Neuronal stem cell (in vitro differentiated cells): ENCODE results near the gene GMPR.

Experiments used
- DNase-seq: peaks from one replicate; pipeline ENCODE4 v3.0.0-alpha.2; 2013; ENCODE audit warnings: low spot score
- H2AFZ ChIP-seq: one replicate; pipeline ENCODE4 v1.6.1; 2013; ENCODE audit warnings: mild to moderate bottlenecking, low read length, inconsistent platforms
- H2AK5ac ChIP-seq: 2 replicates; pipeline ENCODE4 v1.6.1; 2013; ENCODE audit warnings: low read depth, mild to moderate bottlenecking, inconsistent platforms, low read length, moderate library complexity, mixed read lengths
- H2BK120ac ChIP-seq: 2 replicates; pipeline ENCODE4 v1.6.1; 2013; ENCODE audit warnings: low read depth, mild to moderate bottlenecking, inconsistent platforms, low read length, moderate library complexity, mixed read lengths
- H2BK12ac ChIP-seq: one replicate; pipeline ENCODE4 v1.6.1; 2013; ENCODE audit warnings: low read length, inconsistent platforms
- H2BK15ac ChIP-seq: 2 replicates; pipeline ENCODE4 v1.6.1; 2013; ENCODE audit warnings: mild to moderate bottlenecking, low read length, inconsistent platforms, mixed read lengths
- H2BK5ac ChIP-seq: one replicate; pipeline ENCODE4 v1.6.1; 2013; ENCODE audit warnings: inconsistent platforms, mild to moderate bottlenecking, low read length, moderate library complexity
- H3K14ac ChIP-seq: one replicate; pipeline ENCODE4 v1.6.1; 2013; ENCODE audit warnings: low read length, inconsistent platforms
- H3K18ac ChIP-seq: 2 replicates; pipeline ENCODE4 v1.6.1; 2013; ENCODE audit warnings: low read length, inconsistent platforms
- H3K23ac ChIP-seq: 2 replicates; pipeline ENCODE4 v1.6.1; 2013; ENCODE audit warnings: low read depth, mild to moderate bottlenecking, mixed read lengths, low read length, inconsistent platforms; ENCODE audit not compliant: poor library complexity
- H3K27ac ChIP-seq: replicated peaks from 3 replicates; pipeline ENCODE4 v1.5.1; 2013; ENCODE audit warnings: low read length, inconsistent platforms
- H3K27me3 ChIP-seq, 3 experiments: 2 replicates each; pipeline ENCODE4 v1.6.1; 2013; ENCODE audit warnings: low read length in 3 of 3, mild to moderate bottlenecking in 2 of 3, inconsistent platforms in 1 of 3, low read depth in 1 of 3, mixed read lengths in 1 of 3, moderate library complexity in 1 of 3; ENCODE audit not compliant: control insufficient read depth in 3 of 3, insufficient read depth in 3 of 3
- H3K36me3 ChIP-seq, 2 donors: replicated peaks in 1 of 2; 2 replicates each; pipeline ENCODE4 v1.6.1; 2013; ENCODE audit warnings: low read length in 2 of 2; ENCODE audit not compliant: control insufficient read depth in 2 of 2, insufficient read depth in 2 of 2
- H3K4ac ChIP-seq: 2 replicates; pipeline ENCODE4 v1.6.1; 2013; ENCODE audit warnings: inconsistent platforms, mild to moderate bottlenecking, low read length, moderate library complexity
- H3K4me1 ChIP-seq, 2 donors: 1 replicate in 1 of 2; 2 replicates in 1 of 2; pipeline ENCODE4 v1.6.1; 2013; ENCODE audit warnings: low read length in 2 of 2, low read depth in 1 of 2; ENCODE audit not compliant: control insufficient read depth in 2 of 2, insufficient read depth in 1 of 2
- H3K4me2 ChIP-seq: one replicate; pipeline ENCODE4 v1.6.1; 2013; ENCODE audit warnings: mild to moderate bottlenecking, low read length, inconsistent platforms; ENCODE audit not compliant: insufficient read depth, poor library complexity, severe bottlenecking
- H3K4me3 ChIP-seq, 2 donors: 2 replicates each; pipeline ENCODE4 v1.5.1; 2013; ENCODE audit warnings: low read length in 2 of 2, mild to moderate bottlenecking in 2 of 2, inconsistent platforms in 1 of 2, moderate library complexity in 1 of 2
- H3K79me1 ChIP-seq: one replicate; pipeline ENCODE4 v1.6.1; 2013; ENCODE audit warnings: low read depth, mild to moderate bottlenecking, inconsistent platforms, low read length, moderate library complexity
- H3K9ac ChIP-seq: one replicate; pipeline ENCODE4 v1.6.1; 2013; ENCODE audit warnings: mild to moderate bottlenecking, low read depth, low read length, inconsistent platforms; ENCODE audit not compliant: poor library complexity
- H3K9me3 ChIP-seq, 2 donors: replicated peaks in 1 of 2; 2 replicates each; pipeline versions ENCODE3 to v1.6.1; 2013; ENCODE audit warnings: low read length in 2 of 2, mild to moderate bottlenecking in 2 of 2, inconsistent platforms in 1 of 2, low read depth in 1 of 2, mixed read lengths in 1 of 2, moderate library complexity in 1 of 2; ENCODE audit not compliant: control insufficient read depth in 2 of 2, insufficient read depth in 1 of 2
- H4K8ac ChIP-seq: one replicate; pipeline ENCODE4 v1.6.1; 2013; ENCODE audit warnings: low read depth, mild to moderate bottlenecking, inconsistent platforms, low read length, moderate library complexity
- H4K91ac ChIP-seq: one replicate; pipeline ENCODE4 v1.6.1; 2013; ENCODE audit warnings: low read length, low read depth, mild to moderate bottlenecking, inconsistent platforms; ENCODE audit not compliant: poor library complexity
- WGBS, 2 donors: extraction: QIAGEN DNeasy Blood & Tissue Kit; methylation state at CpG; one replicate each; pipeline ENCODE4 v1.1.7; 2013; ENCODE audit warnings: missing lambda C conversion rate in 2 of 2, mixed read lengths in 1 of 2; ENCODE audit not compliant: insufficient read length in 2 of 2, insufficient replicate concordance in 1 of 2; ENCODE audit errors: extremely low coverage in 2 of 2; 5-methylcytosine and 5-hydroxymethylcytosine counted together

The GMPR gene

DNA sequence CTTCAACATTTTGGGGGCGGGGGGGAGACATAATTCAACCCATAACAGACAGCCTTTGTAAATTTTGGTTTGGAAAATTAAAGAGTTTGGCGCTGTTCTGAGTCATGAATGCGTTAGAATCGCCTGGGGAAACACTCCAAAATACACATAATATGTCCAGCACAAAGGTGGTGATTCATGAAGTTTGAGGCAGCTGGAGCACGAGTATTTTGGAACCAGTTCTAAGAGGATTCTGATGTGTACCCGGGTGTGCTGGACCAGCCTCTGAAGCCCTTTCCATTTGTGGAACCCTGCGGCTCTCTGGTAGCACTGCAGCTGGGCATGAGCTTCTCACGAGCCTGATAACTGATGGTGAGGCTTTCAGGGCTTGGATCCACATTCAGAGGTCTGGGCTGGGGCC, 4.7 kb downstream of the GMPR start:
- H2BK120ac ChIP-seq = no peak overlapping the region
- no CpG with 5 or more reads among the region's 8 CpGs for WGBS, 2 donors
- H2AFZ ChIP-seq = no peak overlapping the region
- H2AK5ac ChIP-seq = no peak overlapping the region
- DNase-seq = no peak
- no peak overlapping the region for H3K9ac ChIP-seq
- no peak overlapping the region for H3K23ac ChIP-seq
- no peaks in the 10 kb centered on the region for H3K79me1 ChIP-seq
- H3K4ac ChIP-seq = no peak overlapping the region
- no peak overlapping the region for H2BK12ac ChIP-seq
- H3K4me2 ChIP-seq = no peak overlapping the region
- H2BK5ac ChIP-seq = no peak overlapping the region
- no peak overlapping the region for H2BK15ac ChIP-seq
- H4K8ac ChIP-seq = no peak overlapping the region
- no peaks in the 10 kb centered on the region for H3K36me3 ChIP-seq
- H3K4me1 ChIP-seq = peaks cover 7 to 12% of the 10 kb centered on the region in 2 donors
- no peak overlapping the region for H3K18ac ChIP-seq
- peaks cover 5 to 74% (median 19%) of the 10 kb centered on the region in 3 experiments for H3K27me3 ChIP-seq
- H3K27ac ChIP-seq = no peak overlapping the region
- H3K4me3 ChIP-seq = no peak overlapping the region
- H3K14ac ChIP-seq = no peak overlapping the region
- no peaks in the 10 kb centered on the region for H3K9me3 ChIP-seq
- H4K91ac ChIP-seq = no peak overlapping the region

DNA sequence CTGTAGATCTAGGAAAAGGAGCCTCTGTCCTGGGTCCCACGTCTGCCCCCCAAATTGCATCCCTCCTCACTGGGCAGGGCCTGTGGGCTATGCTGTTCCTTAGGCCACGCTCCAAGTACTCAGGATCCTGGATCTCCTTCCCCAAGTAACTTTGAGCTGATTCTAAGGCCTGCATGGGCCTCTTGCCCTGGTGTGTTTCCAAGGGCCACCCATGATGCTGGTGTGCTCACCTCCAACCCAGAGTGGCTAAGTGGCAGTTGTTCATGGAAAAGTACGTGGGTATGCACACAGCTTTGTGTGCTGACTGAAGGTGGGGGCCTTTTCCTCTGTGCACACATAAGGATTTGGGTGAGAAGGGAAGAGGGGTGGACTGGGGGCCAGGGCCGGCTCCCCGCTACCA, 5.3 kb downstream of the GMPR start:
- no peak overlapping the region for H2BK120ac ChIP-seq
- H3K9ac ChIP-seq = no peak overlapping the region
- no peak overlapping the region for H4K91ac ChIP-seq
- H4K8ac ChIP-seq = no peak overlapping the region
- no peak overlapping the region for H2AFZ ChIP-seq
- no peaks in the 10 kb centered on the region for H3K79me1 ChIP-seq
- H2BK5ac ChIP-seq = no peak overlapping the region
- no peak overlapping the region for H3K4ac ChIP-seq
- peak overlapping the region; percentile 25 for H2BK15ac ChIP-seq
- no peak overlapping the region for H3K4me2 ChIP-seq
- H3K27ac ChIP-seq = no peak overlapping the region
- peaks cover 5 to 68% (median 15%) of the 10 kb centered on the region in 3 experiments for H3K27me3 ChIP-seq
- H3K18ac ChIP-seq = peak overlapping the region; percentile 5
- H2AK5ac ChIP-seq = peak overlapping the region; percentile 36
- peaks cover 5 to 15% of the 10 kb centered on the region in 2 donors for H3K4me1 ChIP-seq
- no peak overlapping the region for H3K14ac ChIP-seq
- no peaks in the 10 kb centered on the region for H3K36me3 ChIP-seq
- H3K23ac ChIP-seq = no peak overlapping the region
- H3K9me3 ChIP-seq = no peaks in the 10 kb centered on the region
- WGBS, 2 donors = no CpG with 5 or more reads among the region's 5 CpGs
- DNase-seq = no peak
- H2BK12ac ChIP-seq = no peak overlapping the region
- no peak overlapping the region for H3K4me3 ChIP-seq

DNA sequence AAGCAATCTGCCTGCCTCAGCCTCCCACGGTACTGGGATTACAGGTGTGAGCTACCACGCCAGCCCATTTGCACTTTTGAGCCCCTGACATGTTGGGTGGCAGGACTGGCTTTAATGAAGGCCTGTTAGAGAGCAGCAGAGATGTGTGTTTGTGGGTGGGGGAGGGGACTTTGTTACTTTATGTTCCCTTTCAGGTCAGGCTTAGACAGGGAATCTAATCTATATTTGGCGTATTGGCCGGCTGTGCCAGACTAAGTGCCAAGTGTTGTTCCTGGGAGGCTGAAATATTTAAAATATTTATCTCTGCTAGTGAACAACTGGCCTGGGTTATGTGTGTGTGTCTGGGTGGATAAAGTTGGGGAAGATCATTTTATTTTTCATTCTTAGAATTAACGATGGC, 6.1 kb downstream of the GMPR start:
- DNase-seq = no peak
- Histone ChIP-seq H3K4me2 (no peak overlapping the region), H4K91ac (no peak overlapping the region), H3K27me3 (peaks cover under 1 to 60% (median 7%) of the 10 kb centered on the region in 3 experiments), H2BK15ac (no peak overlapping the region), H3K14ac (no peak overlapping the region), H3K9me3 (no peaks in the 10 kb centered on the region), H3K4me3 (no peak overlapping the region), H3K27ac (no peak overlapping the region), H2BK12ac (no peak overlapping the region), H3K4ac (no peak overlapping the region), H2BK5ac (no peak overlapping the region), H3K9ac (no peak overlapping the region), H3K18ac (no peak overlapping the region), H2BK120ac (no peak overlapping the region), H3K36me3 (no peaks in the 10 kb centered on the region), H4K8ac (no peak overlapping the region), H3K4me1 (peaks cover 0 to 13% of the 10 kb centered on the region in 2 donors), H2AK5ac (no peak overlapping the region), H3K79me1 (no peaks in the 10 kb centered on the region), H3K23ac (no peak overlapping the region), H2AFZ (no peak overlapping the region)
- WGBS, 2 donors = no CpG with 5 or more reads among the region's 5 CpGs

DNA sequence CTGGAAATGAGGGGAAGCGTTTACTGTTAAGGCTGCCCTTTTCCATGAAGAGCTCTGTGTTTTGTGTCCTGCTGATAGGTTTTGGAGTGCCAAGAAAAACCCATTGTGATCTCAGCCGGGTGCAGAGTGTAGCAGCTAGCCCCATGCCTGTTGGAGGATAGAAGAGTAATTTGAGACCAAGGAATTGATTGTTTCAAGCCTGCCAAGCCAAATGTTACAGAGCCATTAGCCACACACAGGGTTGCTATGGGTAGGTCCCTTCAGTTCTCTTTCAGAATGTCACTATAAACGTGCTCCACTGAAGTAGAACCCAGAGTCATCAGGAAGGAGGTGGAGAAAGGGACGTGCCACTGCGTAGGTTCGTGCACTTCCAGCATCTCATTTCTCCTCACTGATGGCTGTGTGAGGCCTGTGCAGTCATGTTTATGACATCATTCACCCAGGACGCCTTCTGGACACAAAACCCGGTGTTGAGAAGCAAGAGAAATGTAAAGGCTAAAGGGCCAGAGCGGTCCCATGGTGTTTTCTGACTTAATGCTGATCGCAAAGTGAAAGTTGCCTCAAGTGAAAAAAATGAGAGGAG, 6.6 kb downstream of the GMPR start:
- no peak overlapping the region for H3K14ac ChIP-seq
- H4K91ac ChIP-seq = no peak overlapping the region
- no peak overlapping the region for H3K18ac ChIP-seq
- H2AK5ac ChIP-seq = no peak overlapping the region
- no peak overlapping the region for H3K23ac ChIP-seq
- H3K27me3 ChIP-seq = peaks cover 0 to 57% (median 2%) of the 10 kb centered on the region in 3 experiments
- H2BK15ac ChIP-seq = no peak overlapping the region
- H3K36me3 ChIP-seq = no peaks in the 10 kb centered on the region
- no peak overlapping the region for H2BK12ac ChIP-seq
- H2AFZ ChIP-seq = peak overlapping the region; percentile 39
- H3K4ac ChIP-seq = no peak overlapping the region
- no peaks in the 10 kb centered on the region for H3K9me3 ChIP-seq
- no peak overlapping the region for H3K27ac ChIP-seq
- peak overlapping the region; percentile 27 for H3K4me2 ChIP-seq
- no CpG with 5 or more reads among the region's 10 CpGs for WGBS, 2 donors
- H3K79me1 ChIP-seq = no peaks in the 10 kb centered on the region
- H4K8ac ChIP-seq = no peak overlapping the region
- no peak for DNase-seq
- no peak overlapping the region for H3K4me3 ChIP-seq
- H2BK120ac ChIP-seq = no peak overlapping the region
- H3K9ac ChIP-seq = no peak overlapping the region
- H3K4me1 ChIP-seq = peaks cover 0 to 15% of the 10 kb centered on the region in 2 donors
- H2BK5ac ChIP-seq = no peak overlapping the region
